Lower leg skin (tissue), 4 donors: Measurements from ENCODE around the gene OSBPL5. TPM values are rescaled to one million over a fixed set of nuclear protein-coding genes. Genes with fewer than 3 reads are reported as not detected.

ENCODE experiments used
- DNase-seq, 2 donors: peaks; one replicate each; pipeline ENCODE4 v3.0.0-alpha.2; 2019; ENCODE audit warnings: low spot score in 2 of 2
- H3K4me3 ChIP-seq: fragments of 200-600 bp; sonication (generic); 2 replicates; pipeline ENCODE4 v1.5.1; 2017; ENCODE audit warnings: mild to moderate bottlenecking, low read depth; ENCODE audit not compliant: poor library complexity, severe bottlenecking
- POLR2A ChIP-seq, 2 donors: fragments of 450-650 bp; IDR thresholded peaks; one replicate each; pipeline ENCODE4 v1.6.1; 2016 to 2017; ENCODE audit warnings: antibody characterized with exemption in 2 of 2, mild to moderate bottlenecking in 1 of 2, moderate library complexity in 1 of 2
- WGBS, 2 donors: methylation state at CpG; one replicate each; pipeline ENCODE4 v1.1.5; 2018; 5-methylcytosine and 5-hydroxymethylcytosine counted together
- intact Hi-C: fragments of 100-400 bp; cut with DNase I; formaldehyde crosslinking; loops from one replicate; pipeline ENCODE4 v1.15.0; 2023; ENCODE audit warnings: low total_unique reads
- total RNA-seq, 4 donors: library from RNA; depleted of rRNA; stranded (reverse); fragments of >200 nt; gene quantifications; one replicate each; pipeline ENCODE4 v1.1.0, GENCODE V29; 2016
- TF ChIP-seq, protein P1 (sequence below), 3 donors: fragments of 450-650 bp; IDR thresholded peaks; one replicate each; pipeline ENCODE4 v1.5.1; 2016; ENCODE audit warnings: antibody characterized with exemption in 3 of 3, mild to moderate bottlenecking in 3 of 3, moderate library complexity in 2 of 3

The OSBPL5 gene
- total RNA-seq, 4 donors from 2014 or later = 39.0 to 77.4 (median 64.2) TPM

DNA sequence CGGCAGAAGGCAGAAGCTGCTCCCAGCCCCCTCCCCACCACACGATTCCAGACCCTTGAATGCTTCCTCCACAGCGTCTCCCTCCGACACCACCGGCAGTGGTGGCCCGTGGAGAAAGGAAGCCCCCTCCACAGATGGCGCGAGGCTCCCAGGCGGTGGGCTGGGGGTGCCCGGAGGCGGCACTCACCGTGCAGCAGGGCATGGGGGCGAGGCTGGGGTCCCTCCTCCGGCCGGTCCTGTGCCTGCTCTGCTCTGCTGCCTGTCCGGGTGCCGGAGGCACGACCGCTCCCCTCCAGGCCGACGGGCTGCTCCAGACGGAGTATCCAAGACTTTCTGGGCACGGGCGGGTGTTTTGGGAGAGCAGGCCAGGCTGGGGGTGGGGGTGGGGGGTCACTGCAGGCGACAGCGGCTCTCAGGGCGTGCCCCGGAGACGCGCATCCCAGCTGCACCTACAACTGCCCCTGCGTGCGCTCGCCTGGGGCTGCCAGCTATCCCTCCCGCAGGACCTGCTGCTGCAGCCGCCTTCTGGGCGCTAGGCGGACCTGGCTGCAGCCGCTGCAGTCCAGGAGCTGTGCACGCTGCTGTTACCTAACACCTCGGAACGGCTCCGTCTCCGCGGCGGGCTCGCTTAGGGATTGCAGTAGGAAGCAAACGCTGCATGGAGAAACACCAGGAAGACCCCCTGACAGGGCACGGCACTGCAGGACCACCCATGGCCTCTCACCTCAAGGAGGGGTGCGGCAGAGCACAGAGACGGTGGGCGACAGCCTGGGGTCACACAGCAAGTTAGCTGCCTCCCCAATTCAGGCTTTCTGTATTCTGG is 38.3 kb upstream of the OSBPL5 start:
- no peak for TF ChIP-seq POLR2A (IDR thresholded peaks at IDR 0.05)
- TF ChIP-seq, protein P1, sequence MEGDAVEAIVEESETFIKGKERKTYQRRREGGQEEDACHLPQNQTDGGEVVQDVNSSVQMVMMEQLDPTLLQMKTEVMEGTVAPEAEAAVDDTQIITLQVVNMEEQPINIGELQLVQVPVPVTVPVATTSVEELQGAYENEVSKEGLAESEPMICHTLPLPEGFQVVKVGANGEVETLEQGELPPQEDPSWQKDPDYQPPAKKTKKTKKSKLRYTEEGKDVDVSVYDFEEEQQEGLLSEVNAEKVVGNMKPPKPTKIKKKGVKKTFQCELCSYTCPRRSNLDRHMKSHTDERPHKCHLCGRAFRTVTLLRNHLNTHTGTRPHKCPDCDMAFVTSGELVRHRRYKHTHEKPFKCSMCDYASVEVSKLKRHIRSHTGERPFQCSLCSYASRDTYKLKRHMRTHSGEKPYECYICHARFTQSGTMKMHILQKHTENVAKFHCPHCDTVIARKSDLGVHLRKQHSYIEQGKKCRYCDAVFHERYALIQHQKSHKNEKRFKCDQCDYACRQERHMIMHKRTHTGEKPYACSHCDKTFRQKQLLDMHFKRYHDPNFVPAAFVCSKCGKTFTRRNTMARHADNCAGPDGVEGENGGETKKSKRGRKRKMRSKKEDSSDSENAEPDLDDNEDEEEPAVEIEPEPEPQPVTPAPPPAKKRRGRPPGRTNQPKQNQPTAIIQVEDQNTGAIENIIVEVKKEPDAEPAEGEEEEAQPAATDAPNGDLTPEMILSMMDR (IDR thresholded peaks at IDR 0.05) = no peak
- no peak for DNase-seq
- intact Hi-C loops = no loop called here
- no peak overlapping the region for H3K4me3 ChIP-seq
- WGBS, 2 donors = 3 to 6% methylated on average over 17 to 50 of the region's 51 CpGs

DNA sequence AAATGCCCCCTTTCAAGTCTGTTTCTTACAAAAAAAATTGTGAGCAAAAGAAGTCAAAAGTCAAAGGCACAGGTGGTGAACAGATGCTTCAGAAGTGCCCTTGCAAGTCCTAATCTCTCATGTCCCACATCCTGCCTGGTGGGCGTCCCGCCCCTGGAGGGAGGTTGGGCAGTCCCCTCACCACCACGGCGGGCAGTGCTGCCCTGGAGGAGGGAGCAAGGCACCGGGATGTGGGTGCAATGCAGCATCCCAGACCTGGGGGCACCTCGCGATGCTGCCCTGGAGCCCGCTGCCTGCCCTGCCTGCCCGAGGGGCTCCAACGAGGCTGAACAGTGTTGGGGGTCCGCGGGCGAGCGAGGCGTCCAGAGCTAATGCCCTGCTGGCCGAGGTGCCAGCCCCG is 37.6 kb upstream of the OSBPL5 start:
- intact Hi-C loops = no loop called here
- DNase-seq = no peak
- no peak overlapping the region for H3K4me3 ChIP-seq
- TF ChIP-seq, protein P1 (IDR thresholded peaks at IDR 0.05) = no peak
- no peak for TF ChIP-seq POLR2A (IDR thresholded peaks at IDR 0.05)
- 8 to 9% methylated on average over 12 to 16 of the region's 17 CpGs for WGBS, 2 donors

DNA sequence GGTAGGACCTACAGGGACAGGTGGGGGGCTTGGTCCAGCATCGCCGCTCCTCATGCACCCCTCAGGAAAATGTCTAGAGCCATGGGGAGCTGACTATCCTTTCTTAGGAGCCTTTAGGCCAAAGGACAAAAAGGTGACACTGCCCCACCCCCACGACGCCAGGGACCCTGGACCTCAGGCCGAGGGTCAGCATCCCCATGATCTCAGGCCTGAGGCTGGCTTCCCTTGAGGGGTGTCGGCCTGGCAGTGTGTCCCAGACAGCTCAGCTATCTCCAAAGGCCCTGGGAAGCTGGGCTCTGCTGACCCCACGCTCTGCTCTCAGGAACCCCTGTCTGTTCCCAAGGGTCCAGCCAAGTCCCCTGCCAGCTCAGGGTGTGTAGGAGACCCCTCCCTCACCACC is 37.2 kb upstream of the OSBPL5 start:
- no peak for DNase-seq
- intact Hi-C loops = no loop called here
- no peak for TF ChIP-seq POLR2A (IDR thresholded peaks at IDR 0.05)
- TF ChIP-seq, protein P1 (IDR thresholded peaks at IDR 0.05) = no peak
- no peak overlapping the region for H3K4me3 ChIP-seq
- WGBS, 2 donors = 65 to 83% methylated on average over 4 to 6 of the region's 7 CpGs

DNA sequence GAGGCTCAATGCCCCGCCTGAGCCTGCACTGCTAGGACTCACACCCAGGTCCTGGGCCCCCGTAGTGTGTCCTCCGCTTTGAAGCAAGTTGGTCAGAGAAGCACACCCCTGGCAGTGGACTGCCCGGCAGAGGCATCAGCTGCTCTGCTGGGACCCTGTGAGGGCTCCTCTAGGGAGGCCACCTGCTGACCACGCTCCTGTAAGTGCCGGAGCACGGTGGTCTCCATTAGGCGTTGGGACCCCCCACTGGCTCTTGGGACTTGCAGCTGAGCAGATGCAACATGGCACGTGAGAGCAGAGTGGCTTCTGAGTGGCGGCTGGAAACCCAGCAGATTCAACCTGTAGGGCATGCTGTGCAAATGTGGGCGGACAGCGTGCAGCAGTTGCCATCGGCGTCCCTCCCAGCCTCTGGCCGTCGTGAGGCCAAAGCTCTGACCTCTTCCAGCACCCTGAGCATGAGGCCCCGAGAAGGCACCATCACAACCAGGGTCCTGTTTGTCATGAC is 36.6 kb upstream of the OSBPL5 start:
- peak in 1 of 2 donors; percentile 75 for DNase-seq
- intact Hi-C loops = no loop called here
- TF ChIP-seq, protein P1 (IDR thresholded peaks at IDR 0.05) = no peak
- TF ChIP-seq POLR2A (IDR thresholded peaks at IDR 0.05) = no peak
- 77 to 79% methylated on average over 17 of the region's 17 CpGs for WGBS, 2 donors
- no peak overlapping the region for H3K4me3 ChIP-seq

DNA sequence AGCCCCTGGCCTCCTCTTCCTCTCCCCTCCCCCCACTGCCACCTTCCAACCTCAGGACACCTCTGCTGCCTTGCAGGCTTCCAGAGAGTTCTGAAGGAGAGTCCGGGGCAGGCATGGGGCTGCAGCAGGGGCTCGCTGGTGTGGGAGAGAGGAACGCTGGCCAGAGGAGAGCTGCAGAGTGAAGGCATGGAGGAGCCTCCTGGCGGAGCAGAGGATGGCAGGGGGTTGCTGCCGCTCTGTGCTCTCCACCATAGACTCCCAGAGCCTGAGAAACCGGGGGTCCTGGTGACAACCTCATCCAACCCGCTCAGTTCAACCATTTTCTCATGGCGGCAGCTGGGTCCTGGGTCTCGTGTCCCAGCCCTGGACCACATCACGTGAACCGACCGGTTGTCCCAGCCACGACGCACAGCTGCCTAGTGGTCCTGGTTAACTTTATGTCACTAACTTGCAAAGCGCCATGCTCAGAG is 36.0 kb upstream of the OSBPL5 start:
- DNase-seq = peak in 1 of 2 donors; percentile 75
- intact Hi-C loops = no loop called here
- 85 to 88% methylated on average over 15 of the region's 15 CpGs for WGBS, 2 donors
- TF ChIP-seq, protein P1 (IDR thresholded peaks at IDR 0.05) = no peak
- TF ChIP-seq POLR2A (IDR thresholded peaks at IDR 0.05) = no peak
- no peak overlapping the region for H3K4me3 ChIP-seq
